Measurements from ENCODE around the gene NAGS. TPM values are rescaled to one million over a fixed set of nuclear protein-coding genes. Genes with fewer than 3 reads are reported as not detected.
"Not testable (repeated sequence)": the region's sequence is repeated elsewhere in the genome, so short reads cannot be mapped to it uniquely, and the experiment has no call there.

NAGS gene
- total RNA-seq, 1 donor from 2014 or later: 0.49 TPM

GRCh38 chr17:44039829-44040635 is 35.6 kb downstream of the NAGS start:
- H3K27me3 Mint-ChIP-seq (ENCODE audit: unreplicated experiment): peaks cover 3% of the 10 kb centered on the region
- no peak for TF ChIP-seq CTCF (IDR thresholded peaks at IDR 0.05; ENCODE audit: partially characterized antibody, unreplicated experiment)
- no peak overlapping the region for H3K4me3 Mint-ChIP-seq (ENCODE audit: unreplicated experiment)
- H3K27ac Mint-ChIP-seq (ENCODE audit: unreplicated experiment): peak overlapping the region; percentile 44
- peaks cover 23% of the 10 kb centered on the region for H3K4me1 Mint-ChIP-seq (ENCODE audit: low read depth, unreplicated experiment)
- no peaks in the 10 kb centered on the region for H3K36me3 Mint-ChIP-seq (ENCODE audit: unreplicated experiment)
- DNase-seq: no peak
- H3K9me3 Mint-ChIP-seq (ENCODE audit: unreplicated experiment): peaks cover 4% of the 10 kb centered on the region

GRCh38 chr17:44043272-44043696 is 38.9 kb downstream of the NAGS start:
- H3K36me3 Mint-ChIP-seq (ENCODE audit: unreplicated experiment): no peaks in the 10 kb centered on the region
- peaks cover 21% of the 10 kb centered on the region for H3K4me1 Mint-ChIP-seq (ENCODE audit: low read depth, unreplicated experiment)
- no peak overlapping the region for H3K27ac Mint-ChIP-seq (ENCODE audit: unreplicated experiment)
- no peak for DNase-seq
- H3K4me3 Mint-ChIP-seq (ENCODE audit: unreplicated experiment): no peak overlapping the region
- H3K9me3 Mint-ChIP-seq (ENCODE audit: unreplicated experiment): peaks cover 4% of the 10 kb centered on the region
- no peak for TF ChIP-seq CTCF (IDR thresholded peaks at IDR 0.05; ENCODE audit: partially characterized antibody, unreplicated experiment)
- H3K27me3 Mint-ChIP-seq (ENCODE audit: unreplicated experiment): peaks cover 3% of the 10 kb centered on the region

GRCh38 chr17:44044071-44044470 is 39.6 kb downstream of the NAGS start:
- no peak for TF ChIP-seq CTCF (IDR thresholded peaks at IDR 0.05; ENCODE audit: partially characterized antibody, unreplicated experiment)
- no peaks in the 10 kb centered on the region for H3K36me3 Mint-ChIP-seq (ENCODE audit: unreplicated experiment)
- no peak overlapping the region for H3K27ac Mint-ChIP-seq (ENCODE audit: unreplicated experiment)
- peaks cover 2% of the 10 kb centered on the region for H3K9me3 Mint-ChIP-seq (ENCODE audit: unreplicated experiment)
- H3K4me1 Mint-ChIP-seq (ENCODE audit: low read depth, unreplicated experiment): peaks cover 18% of the 10 kb centered on the region
- no peak for DNase-seq
- peaks cover 3% of the 10 kb centered on the region for H3K27me3 Mint-ChIP-seq (ENCODE audit: unreplicated experiment)
- H3K4me3 Mint-ChIP-seq (ENCODE audit: unreplicated experiment): no peak overlapping the region

- Mint-ChIP-seq H3K9me3 (ENCODE audit: unreplicated experiment) (peaks cover 2% of the 10 kb centered on the region), H3K4me1 (ENCODE audit: low read depth, unreplicated experiment) (peaks cover 10% of the 10 kb centered on the region), H3K27ac (ENCODE audit: unreplicated experiment) (no peak overlapping the region), H3K27me3 (ENCODE audit: unreplicated experiment) (peaks cover 6% of the 10 kb centered on the region), H3K4me3 (ENCODE audit: unreplicated experiment) (no peak overlapping the region), H3K36me3 (ENCODE audit: unreplicated experiment) (no peaks in the 10 kb centered on the region)
- DNase-seq: no peak
- no peak for TF ChIP-seq CTCF (IDR thresholded peaks at IDR 0.05; ENCODE audit: partially characterized antibody, unreplicated experiment)
Observed at GRCh38 chr17:44045486-44045885, 41.1 kb downstream of the NAGS start.

GRCh38 chr17:44046893-44047292 is 42.5 kb downstream of the NAGS start:
- H3K4me1 Mint-ChIP-seq (ENCODE audit: low read depth, unreplicated experiment); H3K27ac Mint-ChIP-seq (ENCODE audit: unreplicated experiment); H3K36me3 Mint-ChIP-seq (ENCODE audit: unreplicated experiment); DNase-seq; H3K9me3 Mint-ChIP-seq (ENCODE audit: unreplicated experiment); H3K4me3 Mint-ChIP-seq (ENCODE audit: unreplicated experiment); H3K27me3 Mint-ChIP-seq (ENCODE audit: unreplicated experiment): not testable (repeated sequence)

All from glutamatergic neuron (in vitro differentiated cells).